ENCODE results near the gene PDE1A.

PDE1A gene

DNA sequence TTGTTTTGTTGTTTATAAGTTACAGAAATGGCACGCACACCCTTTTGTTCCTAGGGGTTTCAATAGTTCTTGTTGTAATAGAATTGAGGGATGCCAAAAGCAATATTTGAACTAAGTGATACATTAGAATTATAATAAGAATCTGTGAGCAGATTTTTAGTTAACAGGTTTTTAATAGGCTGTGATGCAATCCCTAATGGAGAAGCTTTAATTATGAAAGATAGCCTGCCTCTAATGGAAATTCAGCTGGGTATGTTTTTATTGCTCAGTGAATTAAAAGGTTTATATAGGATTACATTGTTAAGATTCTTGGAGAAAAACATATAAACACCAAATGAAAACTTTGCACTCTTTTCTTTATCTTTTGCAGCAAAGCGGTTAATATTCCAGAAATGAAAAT, 310.1 kb downstream of the PDE1A start:
- DNase-seq = no peak

DNA sequence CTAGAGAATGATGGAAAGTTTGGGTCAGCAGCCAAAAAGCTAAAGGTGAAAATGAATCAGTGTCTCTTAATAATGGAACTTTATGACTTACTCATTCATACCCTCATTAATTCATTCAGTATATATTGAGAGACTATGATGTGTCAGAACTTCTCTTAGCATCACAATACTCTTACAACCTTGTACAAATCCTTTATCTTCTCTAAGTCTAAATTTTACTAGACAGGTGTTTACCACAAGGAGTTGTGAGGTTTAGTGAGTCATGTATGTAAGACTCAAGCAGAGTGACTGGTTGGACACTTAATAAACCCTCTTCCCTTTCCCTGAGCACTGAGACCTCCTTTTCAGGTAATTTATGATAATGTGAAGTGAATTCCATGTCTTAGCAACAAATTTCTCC, 311.6 kb downstream of the PDE1A start:
- no peak for DNase-seq

DNA sequence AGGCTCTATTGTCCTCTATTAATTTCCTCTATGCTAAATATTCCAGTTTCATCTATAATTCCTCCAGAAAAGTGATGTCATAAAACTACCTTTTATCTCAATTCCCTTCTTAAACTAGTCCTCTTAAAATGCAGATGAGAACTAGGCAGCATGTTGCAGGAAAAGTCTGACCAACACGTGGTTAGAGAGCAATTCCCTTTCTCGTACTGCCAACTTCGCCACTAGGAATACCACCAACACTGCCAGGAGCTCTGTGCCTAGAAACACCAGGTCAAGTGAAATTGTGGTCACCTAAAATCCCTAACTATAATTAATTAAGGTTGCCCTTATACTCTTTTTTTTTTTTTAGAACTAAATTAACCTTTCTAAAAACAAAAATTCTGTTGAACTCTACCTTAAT, 313.5 kb downstream of the PDE1A start:
- DNase-seq = peak in 1 of 2 donors; percentile 37

DNA sequence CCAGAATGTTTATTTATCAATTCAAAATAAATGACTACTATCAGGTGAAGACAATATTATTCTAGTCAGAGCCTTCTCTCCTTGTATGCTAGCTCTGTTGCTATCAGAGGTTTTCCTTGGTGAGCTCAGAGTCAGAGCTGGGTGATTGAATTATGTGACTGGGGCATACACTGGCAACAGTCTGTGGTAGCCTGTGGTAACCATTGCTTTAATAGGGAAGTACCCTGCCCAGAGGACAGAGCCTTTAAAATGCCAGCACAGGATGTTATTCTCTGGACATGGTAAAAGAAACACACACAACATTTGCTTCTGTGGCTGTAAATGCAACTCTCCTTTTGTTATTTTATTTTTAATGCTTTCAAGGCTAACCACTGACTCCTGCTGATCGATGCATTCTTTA, 316.5 kb downstream of the PDE1A start:
- no peak for DNase-seq

DNA sequence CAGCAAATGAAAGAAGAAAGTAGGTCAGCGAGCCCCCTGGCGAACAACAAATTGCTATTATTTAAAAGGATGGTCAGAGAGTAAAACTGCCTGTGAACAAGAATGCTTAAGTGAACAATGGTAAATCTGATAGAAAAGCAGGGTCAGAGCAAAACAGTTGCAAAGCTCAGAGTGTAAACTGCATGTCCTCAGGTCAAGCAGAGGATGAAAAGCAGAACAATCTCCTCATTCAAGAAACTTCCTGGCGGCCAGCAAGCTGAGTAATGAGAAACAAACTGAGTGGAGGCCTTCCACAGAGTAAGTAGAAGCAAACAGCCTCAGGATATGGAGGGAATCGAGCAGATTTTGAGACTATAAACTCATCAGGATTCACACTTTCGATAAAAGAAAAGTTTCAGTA, 323.3 kb downstream of the PDE1A start:
- no peak for DNase-seq

DNA sequence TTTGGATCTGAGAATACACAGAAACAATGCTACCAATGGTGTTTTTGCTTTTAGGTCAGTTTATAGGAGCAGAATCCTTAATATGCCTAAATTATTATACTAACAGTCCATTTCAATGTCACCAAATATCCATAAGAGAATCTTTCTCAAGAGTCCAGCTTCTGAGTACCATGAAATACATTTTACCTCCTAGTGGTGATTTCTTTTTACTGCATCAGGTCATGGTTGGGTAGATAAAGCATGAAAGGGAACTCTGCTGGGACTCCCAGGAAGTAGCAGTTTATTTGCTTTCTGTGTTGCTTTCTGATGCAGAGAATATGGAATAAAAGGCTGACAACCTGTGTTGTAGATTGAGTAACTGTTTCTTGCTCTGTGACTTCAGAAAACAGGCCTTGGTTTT, 325.6 kb downstream of the PDE1A start:
- no peak for DNase-seq

DNA sequence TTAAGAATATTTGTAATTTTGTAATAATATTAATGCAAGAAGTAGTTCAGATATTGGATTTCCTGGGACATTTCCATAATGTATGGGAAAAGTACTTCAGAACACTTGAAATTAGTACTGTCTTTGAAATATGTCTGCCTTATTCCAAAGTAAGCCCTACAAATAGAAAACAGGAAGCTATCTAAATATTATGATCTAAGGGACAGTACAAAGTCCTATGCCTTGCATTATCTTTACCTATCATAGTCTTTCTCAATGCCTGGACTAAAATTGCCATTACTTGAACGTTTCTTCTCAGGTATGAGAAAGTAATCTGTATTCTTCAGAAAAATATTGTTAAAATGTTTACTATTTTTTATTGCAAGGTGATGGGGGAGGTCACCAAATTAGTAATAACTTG, 328.2 kb downstream of the PDE1A start:
- DNase-seq = no peak

DNA sequence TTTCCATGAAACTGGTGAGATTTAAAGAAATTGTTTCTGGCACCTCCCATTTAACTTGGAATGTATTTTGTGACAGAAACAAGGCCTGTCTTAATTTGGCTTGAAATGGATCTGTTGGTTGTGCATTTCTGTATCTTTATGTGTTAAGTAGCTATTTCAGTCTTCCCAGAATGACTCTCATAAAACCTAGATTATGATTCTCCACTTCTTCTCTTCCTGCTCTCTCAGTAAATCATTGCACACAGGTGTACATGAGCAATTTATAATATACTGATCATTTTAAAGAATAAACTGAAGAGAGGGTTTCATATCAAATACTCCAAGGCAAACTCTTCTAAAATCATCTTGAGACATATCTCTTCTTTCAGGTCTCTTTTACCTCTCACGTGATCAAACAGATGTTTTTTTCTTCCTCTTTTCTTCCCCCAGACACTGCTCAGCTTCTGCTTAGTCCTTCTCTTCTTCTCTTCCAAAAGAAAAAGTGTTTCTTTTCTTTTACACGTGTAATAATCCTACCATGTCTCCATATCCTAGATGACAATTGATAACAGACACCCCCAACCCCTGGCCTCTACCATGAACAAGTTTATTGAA, 329.2 kb downstream of the PDE1A start:
- DNase-seq = no peak

DNA sequence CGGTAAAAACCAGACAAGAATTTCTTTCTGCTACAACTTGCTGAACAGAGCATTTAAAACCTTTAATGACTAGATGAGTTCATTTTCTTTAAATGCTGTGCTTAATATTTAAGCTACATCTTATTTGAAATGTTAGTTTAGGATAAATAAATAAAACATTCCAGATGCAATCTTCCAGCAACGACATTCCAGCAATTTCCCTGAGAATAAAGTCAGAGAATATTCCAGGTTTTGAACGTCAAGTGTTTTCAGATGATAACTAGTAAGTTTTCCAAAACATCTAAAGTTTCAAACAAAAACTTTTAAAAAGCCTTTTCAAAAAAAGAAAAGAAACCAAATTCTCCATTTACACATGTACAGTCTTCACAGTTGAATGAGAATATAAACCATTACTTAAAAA, 336.4 kb downstream of the PDE1A start:
- no peak for DNase-seq

Measured in hippocampal formation (tissue), 2 donors.